ENCODE data around the gene THSD4. TPM values are rescaled to one million over a fixed set of nuclear protein-coding genes. Genes with fewer than 3 reads are reported as not detected.
"Not testable (repeated sequence)": the region's sequence is repeated elsewhere in the genome, so short reads cannot be mapped to it uniquely, and the experiment has no call there.

THSD4 gene
- total RNA-seq, 1 experiment from 2014 or later: 1.2 TPM

GRCh38 chr15:71411538-71412482 lies 296.5 kb downstream of the THSD4 start:
- in situ Hi-C loops (cut with HindIII; ENCODE audit: low sequenced_read_pairs): no loop called here
- DNase-seq (ENCODE audit: low spot score): no peak

GRCh38 chr15:71413419-71413818 lies 298.1 kb downstream of the THSD4 start:
- no peak for DNase-seq (ENCODE audit: low spot score)
- in situ Hi-C loops (cut with HindIII; ENCODE audit: low sequenced_read_pairs): no loop called here

GRCh38 chr15:71414853-71415252 lies 299.6 kb downstream of the THSD4 start:
- peak; percentile 7 for DNase-seq (ENCODE audit: low spot score)
- in situ Hi-C loops (cut with HindIII; ENCODE audit: low sequenced_read_pairs): no loop called here

- in situ Hi-C loops (cut with HindIII; ENCODE audit: low sequenced_read_pairs): no loop called here
- DNase-seq (ENCODE audit: low spot score): no peak
Measured at GRCh38 chr15:71422530-71423259, 307.4 kb downstream of the THSD4 start.

GRCh38 chr15:71424765-71425164 lies 309.5 kb downstream of the THSD4 start:
- in situ Hi-C loops (cut with HindIII; ENCODE audit: low sequenced_read_pairs): no loop called here
- no peak for DNase-seq (ENCODE audit: low spot score)

- no peak for DNase-seq (ENCODE audit: low spot score)
- in situ Hi-C loops (cut with HindIII; ENCODE audit: low sequenced_read_pairs): no loop called here
Measured at GRCh38 chr15:71425388-71425787, 310.1 kb downstream of the THSD4 start.

- in situ Hi-C loops (cut with HindIII; ENCODE audit: low sequenced_read_pairs): no loop called here
Measured at GRCh38 chr15:71426792-71427191, 311.5 kb downstream of the THSD4 start.

GRCh38 chr15:71430782-71431181 lies 315.5 kb downstream of the THSD4 start:
- DNase-seq (ENCODE audit: low spot score): no peak
- in situ Hi-C loops (cut with HindIII; ENCODE audit: low sequenced_read_pairs): no loop called here

More at GRCh38 chr15:71426792-71427191, 311.5 kb downstream of the THSD4 start:
- no peak for DNase-seq (ENCODE audit: low spot score)

- in situ Hi-C loops (cut with HindIII; ENCODE audit: low sequenced_read_pairs): no loop called here
- DNase-seq (ENCODE audit: low spot score): no peak
Measured at GRCh38 chr15:71431343-71432336, 316.4 kb downstream of the THSD4 start.

GRCh38 chr15:71433402-71433801 lies 318.1 kb downstream of the THSD4 start:
- DNase-seq (ENCODE audit: low spot score): no peak
- in situ Hi-C loops (cut with HindIII; ENCODE audit: low sequenced_read_pairs): no loop called here

GRCh38 chr15:71434774-71435173 lies 319.5 kb downstream of the THSD4 start:
- no peak for DNase-seq (ENCODE audit: low spot score)
- in situ Hi-C loops (cut with HindIII; ENCODE audit: low sequenced_read_pairs): no loop called here

GRCh38 chr15:71435552-71435951 lies 320.3 kb downstream of the THSD4 start:
- in situ Hi-C loops (cut with HindIII; ENCODE audit: low sequenced_read_pairs): no loop called here
- no peak for DNase-seq (ENCODE audit: low spot score)

- in situ Hi-C loops (cut with HindIII; ENCODE audit: low sequenced_read_pairs): no loop called here
- no peak for DNase-seq (ENCODE audit: low spot score)
Measured at GRCh38 chr15:71436854-71437253, 321.6 kb downstream of the THSD4 start.

GRCh38 chr15:71437404-71437803 lies 322.1 kb downstream of the THSD4 start:
- no peak for DNase-seq (ENCODE audit: low spot score)
- in situ Hi-C loops (cut with HindIII; ENCODE audit: low sequenced_read_pairs): no loop called here

- no peak for DNase-seq (ENCODE audit: low spot score)
- in situ Hi-C loops (cut with HindIII; ENCODE audit: low sequenced_read_pairs): no loop called here
Measured at GRCh38 chr15:71437919-71438318, 322.6 kb downstream of the THSD4 start.

- in situ Hi-C loops (cut with HindIII; ENCODE audit: low sequenced_read_pairs); DNase-seq (ENCODE audit: low spot score): not testable (repeated sequence)
Measured at GRCh38 chr15:71439478-71439877, 324.2 kb downstream of the THSD4 start.

GRCh38 chr15:71440489-71441110 lies 325.3 kb downstream of the THSD4 start:
- in situ Hi-C loops (cut with HindIII; ENCODE audit: low sequenced_read_pairs): no loop called here
- peak; percentile 67 for DNase-seq (ENCODE audit: low spot score)

- peak; percentile 39 for DNase-seq (ENCODE audit: low spot score)
- in situ Hi-C loops (cut with HindIII; ENCODE audit: low sequenced_read_pairs): no loop called here
Measured at GRCh38 chr15:71443538-71443937, 328.3 kb downstream of the THSD4 start.

Data from G401 (cell line).